Stimulated activated CD4-positive, alpha-beta T cell treated with anti-CD3 and anti-CD28 coated beads, Interleukin-4, amount 100 ng/mL, for 48 hours (primary cell): ENCODE results near the gene UBE2V1.
"Not testable (repeated sequence)": the region's sequence is repeated elsewhere in the genome, so short reads cannot be mapped to it uniquely, and the experiment has no call there.

Experiments
- DNase-seq, 2 donors: peaks; one replicate each; pipeline ENCODE4 v3.0.0-alpha.2; 2020; ENCODE audit warnings: low read depth in 2 of 2

UBE2V1 gene

GRCh38 chr20:50137702-50138101 is 24.8 kb upstream of the UBE2V1 start:
- not testable (repeated sequence) for DNase-seq

GRCh38 chr20:50136822-50137599 is 24.1 kb upstream of the UBE2V1 start:
- DNase-seq = no peak

GRCh38 chr20:50135157-50135556 is 22.2 kb upstream of the UBE2V1 start:
- not testable (repeated sequence) for DNase-seq

- DNase-seq = no peak
These were observed 20.7 kb upstream of the UBE2V1 start for GRCh38 chr20:50133474-50134217.

- DNase-seq = no peak
These were observed 20.1 kb upstream of the UBE2V1 start for GRCh38 chr20:50133041-50133440.

- no peak for DNase-seq
These were observed 18.0 kb upstream of the UBE2V1 start for GRCh38 chr20:50130995-50131394.

- no peak for DNase-seq
These were observed 17.4 kb upstream of the UBE2V1 start for GRCh38 chr20:50130356-50130723.

GRCh38 chr20:50129662-50130355 is 16.9 kb upstream of the UBE2V1 start:
- no peak for DNase-seq

- DNase-seq = no peak
These were observed 15.6 kb upstream of the UBE2V1 start for GRCh38 chr20:50128520-50128905.

GRCh38 chr20:50127587-50128519 is 14.9 kb upstream of the UBE2V1 start:
- DNase-seq = no peak

GRCh38 chr20:50126662-50127061 is 13.7 kb upstream of the UBE2V1 start:
- no peak for DNase-seq

GRCh38 chr20:50125279-50125678 is 12.3 kb upstream of the UBE2V1 start:
- DNase-seq = no peak

- no peak for DNase-seq
These were observed 11.5 kb upstream of the UBE2V1 start for GRCh38 chr20:50124496-50124895.

- no peak for DNase-seq
These were observed 10.5 kb upstream of the UBE2V1 start for GRCh38 chr20:50123418-50123817.

GRCh38 chr20:50122763-50123162 is 9.8 kb upstream of the UBE2V1 start:
- no peak for DNase-seq

GRCh38 chr20:50121858-50122271 is 8.9 kb upstream of the UBE2V1 start:
- no peak for DNase-seq

GRCh38 chr20:50120935-50121693 is 8.2 kb upstream of the UBE2V1 start:
- peak; percentile 34 to 47 for DNase-seq

GRCh38 chr20:50118203-50118602 is 5.3 kb upstream of the UBE2V1 start:
- DNase-seq = no peak

- DNase-seq = no peak
These were observed 3.5 kb upstream of the UBE2V1 start for GRCh38 chr20:50116368-50116999.
